Endothelial cell of umbilical vein (primary cell): Measurements from ENCODE around the gene SORCS2. TPM values are rescaled to one million over a fixed set of nuclear protein-coding genes. Genes with fewer than 3 reads are reported as not detected.

Experiments
- BruUV-seq: library from RNA; stranded (reverse); fragments of 400-500 nt; replicated peaks from 2 replicates; lab custom pipeline; 2021; lab: Mats Ljungman, UMichigan
- CTCF ChIA-PET: fragments of 300-600, 350-600 bp; sonication (Branson Sonifier 250); formaldehyde crosslinking; loops from one replicate; lab custom pipeline; 2021; ENCODE audit warnings: antibody characterized with exemption, inconsistent platforms; lab: Charles Lee
- POLR2A ChIA-PET: fragments of 300-600, 350-600 bp; sonication (Branson Sonifier 250); formaldehyde crosslinking; loops from one replicate; lab custom pipeline; 2021; ENCODE audit warnings: antibody characterized with exemption, inconsistent platforms; lab: Charles Lee
- DNase-seq: peaks from one replicate; pipeline ENCODE4 v3.0.0-alpha.2; 2011; ENCODE audit warnings: low read depth, low spot score
- FAIRE-seq: peaks from 2 replicates; lab custom pipeline; 2011; peaks lifted over from hg19 to GRCh38; lab: Jason Lieb, UNC
- H2AFZ ChIP-seq: 2 replicates; pipeline ENCODE4 v1.6.0; 2012; ENCODE audit warnings: low read depth, low read length, control low read depth, inconsistent platforms
- H3K27ac ChIP-seq: 2 replicates; pipeline ENCODE4 v1.5.1; 2011; ENCODE audit warnings: low read depth, mild to moderate bottlenecking, control low read depth, low read length, moderate library complexity; ENCODE audit not compliant: insufficient read depth
- H3K27me3 ChIP-seq, 2 experiments: 2 replicates each; pipeline versions ENCODE4 v1.6.0 to v1.6.1; 2011; ENCODE audit warnings: low read length in 2 of 2, mixed read lengths in 1 of 2; ENCODE audit not compliant: control insufficient read depth in 2 of 2, insufficient read depth in 2 of 2
- H3K36me3 ChIP-seq, 2 experiments: 2 replicates in 1 of 2; 3 replicates in 1 of 2; pipeline ENCODE4 v1.5.1; 2011; ENCODE audit warnings: low read length in 2 of 2, mild to moderate bottlenecking in 1 of 2, moderate library complexity in 1 of 2; ENCODE audit not compliant: control insufficient read depth in 2 of 2, insufficient read depth in 2 of 2; ENCODE audit errors: extremely low read depth in 1 of 2
- H3K4me1 ChIP-seq: 3 replicates; pipeline ENCODE4 v1.5.1; 2011; ENCODE audit warnings: mild to moderate bottlenecking, low read length; ENCODE audit not compliant: control insufficient read depth, insufficient read depth; ENCODE audit errors: extremely low read depth
- H3K4me2 ChIP-seq: 2 replicates; pipeline ENCODE4 v1.6.1; 2011; ENCODE audit warnings: low read length, control low read depth, mixed read lengths; ENCODE audit not compliant: insufficient read depth
- H3K4me3 ChIP-seq, 3 experiments: fragments of 200-600 bp in 1 of 3; sonication (generic), shearing (Covaris generic) in 1 of 3; replicated peaks in 1 of 3; 2 replicates each; pipeline ENCODE4 v1.5.1; 2011 to 2016; ENCODE audit warnings: control low read depth in 3 of 3, low read length in 3 of 3, mild to moderate bottlenecking in 2 of 3, inconsistent platforms in 1 of 3, low read depth in 1 of 3, moderate library complexity in 1 of 3; ENCODE audit not compliant: insufficient read depth in 1 of 3
- H3K79me2 ChIP-seq: 2 replicates; pipeline ENCODE4 v1.6.0; 2012; ENCODE audit warnings: low read length, inconsistent platforms; ENCODE audit not compliant: control insufficient read depth, insufficient read depth
- H3K9ac ChIP-seq: replicated peaks from 2 replicates; pipeline ENCODE3; 2011; ENCODE audit warnings: low read length, control low read depth; ENCODE audit not compliant: insufficient read depth; ENCODE audit errors: extremely low read depth
- H3K9me1 ChIP-seq: replicated peaks from 3 replicates; pipeline ENCODE4 v1.6.0; 2011; ENCODE audit warnings: mild to moderate bottlenecking, low read length; ENCODE audit not compliant: control insufficient read depth, insufficient read depth; ENCODE audit errors: extremely low read depth
- H3K9me3 ChIP-seq: replicated peaks from 2 replicates; pipeline ENCODE4 v1.5.1; 2012; ENCODE audit warnings: low read length, inconsistent platforms; ENCODE audit not compliant: control insufficient read depth, insufficient read depth
- H4K20me1 ChIP-seq: replicated peaks from 2 replicates; pipeline ENCODE3; 2011; ENCODE audit warnings: mild to moderate bottlenecking, low read length; ENCODE audit not compliant: control insufficient read depth, insufficient read depth; ENCODE audit errors: extremely low read depth
- CTCF ChIP-seq, 2 donors: IDR thresholded peaks; 1 replicate in 1 of 2; 2 replicates in 1 of 2; pipeline ENCODE4 v1.5.1; 2011; ENCODE audit warnings: low read length in 2 of 2, mild to moderate bottlenecking in 2 of 2, moderate library complexity in 2 of 2, control low read depth in 1 of 2, inconsistent platforms in 1 of 2, low read depth in 1 of 2; ENCODE audit not compliant: insufficient read depth in 1 of 2; ENCODE audit errors: extremely low read depth in 1 of 2
- EZH2 ChIP-seq: IDR thresholded peaks from 2 replicates; pipeline ENCODE4 v1.6.1; 2012; ENCODE audit warnings: borderline replicate concordance, low read depth, mild to moderate bottlenecking, moderate library complexity, low read length, inconsistent platforms; ENCODE audit not compliant: severe bottlenecking
- FOS ChIP-seq: IDR thresholded peaks from 2 replicates; pipeline ENCODE4 v1.6.1; 2011; ENCODE audit warnings: mild to moderate bottlenecking, low read length, moderate library complexity, borderline replicate concordance; ENCODE audit not compliant: insufficient read depth
- GATA2 ChIP-seq: IDR thresholded peaks from 2 replicates; pipeline ENCODE4 v1.7.0; 2011; ENCODE audit warnings: low read depth, mild to moderate bottlenecking, moderate library complexity, mixed read lengths, low read length; ENCODE audit not compliant: insufficient read length, insufficient read depth
- JUN ChIP-seq: IDR thresholded peaks from 2 replicates; pipeline ENCODE4 v1.6.1; 2011; ENCODE audit warnings: borderline replicate concordance, low read depth; ENCODE audit not compliant: insufficient read length, insufficient read depth
- MAX ChIP-seq: IDR thresholded peaks from 2 replicates; pipeline ENCODE4 v1.6.1; 2011; ENCODE audit not compliant: insufficient read depth, insufficient read length
- MYC ChIP-seq: IDR thresholded peaks from one replicate; pipeline ENCODE4 v1.6.1; 2011; ENCODE audit warnings: mild to moderate bottlenecking, low read depth, low read length
- POLR2A ChIP-seq: IDR thresholded peaks from 2 replicates; pipeline ENCODE4 v1.6.1; 2012; ENCODE audit warnings: low read depth, mild to moderate bottlenecking, control low read depth, low read length
- POLR2AphosphoS5 ChIP-seq: IDR thresholded peaks from 2 replicates; pipeline ENCODE4 v1.6.1; 2012; ENCODE audit warnings: low read depth, mild to moderate bottlenecking, control low read depth, low read length, moderate library complexity; ENCODE audit not compliant: insufficient read depth
- dilution Hi-C: fragments of 300-500 bp; cut with MboI; formaldehyde crosslinking; loops from one replicate; pipeline ENCODE4 v1.15.0; 2019; ENCODE audit warnings: low sequenced_read_pairs; ENCODE audit not compliant: extremely low pct_ligation_motif_present
- intact Hi-C: fragments of 100-400 bp; cut with micrococcal nuclease; formaldehyde crosslinking; loops from one replicate; pipeline ENCODE4 v1.10.0; 2022
- polyA plus RNA-seq, 4 experiments: library from polyadenylated mRNA; depleted of rRNA in 3 of 4; stranded (reverse) in 3 of 4; unstranded in 1 of 4; fragments of >200 nt; gene quantifications; 2 replicates each; pipeline versions ENCODE4 v1.2.1 to v1.2.3, GENCODE V29; 2011 to 2012; ENCODE audit warnings: missing spikeins in 1 of 4
- total RNA-seq: library from RNA; stranded (reverse); gene quantifications from 2 replicates; pipeline ENCODE4 v1.2.3, GENCODE V29; 2021

SORCS2 gene
- total and polyA plus RNA-seq, 2 donors (not counting 3 experiments of a cell fraction or from before 2014, with no cell fraction given): not detected

- H3K4me1 ChIP-seq: no peaks in the 10 kb centered on the region
- DNase-seq: no peak
- H3K9me1 ChIP-seq: no peaks in the 10 kb centered on the region
- no peak overlapping the region for H3K27ac ChIP-seq
- no peaks in the 10 kb centered on the region for H3K36me3 ChIP-seq
- no TSS peak for BruUV-seq
- ChIA-PET CTCF (no interaction called here), POLR2A (no interaction called here)
- H3K79me2 ChIP-seq: no peaks in the 10 kb centered on the region
- no peak overlapping the region for H2AFZ ChIP-seq
- H3K9ac ChIP-seq: no peak overlapping the region
- dilution Hi-C loops: no loop called here
- TF ChIP-seq MAX (no peak), EZH2 (no peak), CTCF (IDR thresholded peaks at IDR 0.05; ENCODE audit: extremely low read depth in 1 of 2, insufficient read depth in 1 of 2, low read depth in 1 of 2, low read length in 2 of 2) (no peak), GATA2 (no peak), POLR2A (no peak), POLR2AphosphoS5 (no peak), FOS (no peak), JUN (no peak), MYC (no peak)
- no peak overlapping the region for H3K4me3 ChIP-seq
- no peaks in the 10 kb centered on the region for H4K20me1 ChIP-seq
- no peaks in the 10 kb centered on the region for H3K9me3 ChIP-seq
- no peaks in the 10 kb centered on the region for H3K27me3 ChIP-seq
- no peak overlapping the region for H3K4me2 ChIP-seq
- no peak for FAIRE-seq
- intact Hi-C loops: no loop called here
Observed at GRCh38 chr4:7540206-7540605, 347.9 kb downstream of the SORCS2 start.
